Upper lobe of left lung (tissue), 6 donors: Measurements from ENCODE around the gene ZNF628. TPM values are rescaled to one million over a fixed set of nuclear protein-coding genes. Genes with fewer than 3 reads are reported as not detected.

Experiments used
- ATAC-seq, 2 donors: fragments of 200-7000 bp; cut with Tn5 transposase; one replicate each; pipeline ENCODE4 v1.9.1; 2022; ENCODE audit warnings: mild to moderate bottlenecking in 2 of 2, moderate library complexity in 2 of 2; ENCODE audit not compliant: low FRiP score in 2 of 2
- DNase-seq, 2 donors: peaks; one replicate each; pipeline ENCODE4 v3.0.0-alpha.2; 2019 to 2020
- H3K27ac ChIP-seq, 4 donors: fragments of 200-600 bp; sonication (generic); one replicate each; pipeline ENCODE4 v1.5.1; 2016 to 2019
- H3K27me3 ChIP-seq, 4 donors: fragments of 200-600 bp; sonication (generic); one replicate each; pipeline ENCODE4 v1.5.1; 2017 to 2019
- H3K36me3 ChIP-seq, 4 donors: fragments of 200-600 bp; sonication (generic); one replicate each; pipeline ENCODE4 v1.5.1; 2016 to 2019
- H3K4me1 ChIP-seq, 4 donors: fragments of 200-600 bp; sonication (generic); one replicate each; pipeline ENCODE4 v1.5.1; 2018 to 2019
- H3K4me3 ChIP-seq, 4 donors: fragments of 200-600 bp; sonication (generic); one replicate each; pipeline ENCODE4 v1.5.1; 2017 to 2019; ENCODE audit warnings: mild to moderate bottlenecking in 2 of 4, moderate library complexity in 1 of 4
- H3K9me3 ChIP-seq, 4 donors: fragments of 200-600 bp; sonication (generic); one replicate each; pipeline ENCODE4 v1.5.1; 2018 to 2019
- EP300 ChIP-seq, 4 donors: sonication (generic); formaldehyde crosslinking; IDR thresholded peaks; one replicate each; pipeline ENCODE4 v1.5.1; 2017; ENCODE audit warnings: antibody characterized with exemption in 4 of 4, control low read depth in 2 of 4
- POLR2A ChIP-seq, 4 donors: fragments of 450-650 bp; IDR thresholded peaks; one replicate each; pipeline ENCODE4 v1.5.1; 2016 to 2017; ENCODE audit warnings: antibody characterized with exemption in 4 of 4, mild to moderate bottlenecking in 2 of 4
- POLR2AphosphoS5 ChIP-seq, 2 donors: sonication (generic); formaldehyde crosslinking; IDR thresholded peaks; one replicate each; pipeline ENCODE4 v1.5.1; 2017; ENCODE audit warnings: antibody characterized with exemption in 2 of 2
- WGBS, 2 donors: methylation state at CpG; one replicate each; pipeline ENCODE4 v1.1.5; 2017 to 2018; 5-methylcytosine and 5-hydroxymethylcytosine counted together
- total RNA-seq, 6 donors: library from RNA; depleted of rRNA in 4 of 6; stranded (reverse); fragments of >200 nt in 4 of 6; gene quantifications; one replicate each; pipeline versions ENCODE4 v1.1.0 to v1.2.1, GENCODE V29; 2016 to 2021
- TF ChIP-seq, protein P1 (sequence below), 6 experiments: fragments of 450-650 bp in 4 of 6; fragments of 200-600 bp in 2 of 6; sonication (generic) in 2 of 6; IDR thresholded peaks; one replicate each; pipeline ENCODE4 v1.5.1; 2016 to 2019; ENCODE audit warnings: antibody characterized with exemption in 6 of 6
- donor health status: DM: no; HTN: no; CAD: no; lungs with moderate emphysema.
- donor health status: DM: no; HTN: yes; CAD: no; lungs with severe emphysema.

The ZNF628 gene
- total RNA-seq: 10 to 100 TPM in 5 of 6 donors, 1 to 10 TPM in 1; 9.9 to 32.1 (median 12.4) TPM

- 0 to 1% methylated on average over 12 to 53 of the region's 61 CpGs for WGBS, 2 donors
- Histone ChIP-seq H3K4me3 (peak within 1 kb of the TSS; percentile 50 to 89 (median 61)), H3K4me1 (peaks cover 15 to 24% (median 20%) of the 10 kb centered on the region in 4 donors), H3K27me3 (no peaks in the 10 kb centered on the region), H3K36me3 (peaks cover 0 to 5% (median 2%) of the 10 kb centered on the region in 4 donors), H3K9me3 (no peaks in the 10 kb centered on the region), H3K27ac (peak within 1 kb of the TSS; percentile 94 to 98 (median 96))
- TF ChIP-seq POLR2AphosphoS5 (IDR thresholded peaks at IDR 0.05): peak; percentile 78 to 92
- TF ChIP-seq, protein P1, sequence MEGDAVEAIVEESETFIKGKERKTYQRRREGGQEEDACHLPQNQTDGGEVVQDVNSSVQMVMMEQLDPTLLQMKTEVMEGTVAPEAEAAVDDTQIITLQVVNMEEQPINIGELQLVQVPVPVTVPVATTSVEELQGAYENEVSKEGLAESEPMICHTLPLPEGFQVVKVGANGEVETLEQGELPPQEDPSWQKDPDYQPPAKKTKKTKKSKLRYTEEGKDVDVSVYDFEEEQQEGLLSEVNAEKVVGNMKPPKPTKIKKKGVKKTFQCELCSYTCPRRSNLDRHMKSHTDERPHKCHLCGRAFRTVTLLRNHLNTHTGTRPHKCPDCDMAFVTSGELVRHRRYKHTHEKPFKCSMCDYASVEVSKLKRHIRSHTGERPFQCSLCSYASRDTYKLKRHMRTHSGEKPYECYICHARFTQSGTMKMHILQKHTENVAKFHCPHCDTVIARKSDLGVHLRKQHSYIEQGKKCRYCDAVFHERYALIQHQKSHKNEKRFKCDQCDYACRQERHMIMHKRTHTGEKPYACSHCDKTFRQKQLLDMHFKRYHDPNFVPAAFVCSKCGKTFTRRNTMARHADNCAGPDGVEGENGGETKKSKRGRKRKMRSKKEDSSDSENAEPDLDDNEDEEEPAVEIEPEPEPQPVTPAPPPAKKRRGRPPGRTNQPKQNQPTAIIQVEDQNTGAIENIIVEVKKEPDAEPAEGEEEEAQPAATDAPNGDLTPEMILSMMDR (IDR thresholded peaks at IDR 0.05): no peak
- peak in 2 of 4 donors; percentile 34 to 89 for TF ChIP-seq POLR2A (IDR thresholded peaks at IDR 0.05)
- peak; percentile 98 to 99 for DNase-seq
- peak; percentile 96 to 98 for ATAC-seq
Measured at GRCh38 chr19:55476100-55476775, at the start of gene ZNF628. Gene ZNF628 (plus strand): TSS chr19:55476617. CDS start chr19:55479911, 3,294 bp downstream.

DNA sequence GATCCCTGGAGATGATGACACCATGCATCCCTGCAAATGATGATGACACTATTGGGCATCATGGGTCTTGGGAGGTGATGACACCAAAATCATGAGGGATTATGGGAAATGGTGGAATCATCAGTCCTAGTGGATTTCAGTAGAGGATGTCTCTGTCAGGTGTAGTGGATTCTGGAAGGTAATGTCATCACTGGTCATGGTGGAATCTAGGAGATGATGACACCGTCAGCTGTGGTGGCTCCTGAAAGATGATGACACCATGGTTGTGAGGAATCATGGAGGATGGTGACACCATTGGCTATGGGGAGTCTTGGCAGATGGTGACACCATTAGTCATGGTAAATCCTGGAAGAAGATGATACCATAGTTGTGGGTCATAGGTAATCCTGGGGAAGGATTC, 45.2 kb upstream of the ZNF628 start:
- no peaks in the 10 kb centered on the region for H3K9me3 ChIP-seq
- H3K27ac ChIP-seq: no peak overlapping the region
- no peak for DNase-seq
- no peak for ATAC-seq
- peaks cover 0 to 29% (median 5%) of the 10 kb centered on the region in 4 donors for H3K27me3 ChIP-seq
- no peak for TF ChIP-seq POLR2AphosphoS5 (IDR thresholded peaks at IDR 0.05)
- TF ChIP-seq POLR2A (IDR thresholded peaks at IDR 0.05): no peak
- no peak for TF ChIP-seq EP300 (IDR thresholded peaks at IDR 0.05)
- TF ChIP-seq, protein P1 (IDR thresholded peaks at IDR 0.05): no peak
- no peaks in the 10 kb centered on the region for H3K36me3 ChIP-seq
- H3K4me1 ChIP-seq: no peaks in the 10 kb centered on the region
- WGBS, 2 donors: 100% methylated on average over 1 of the region's 1 CpG
- H3K4me3 ChIP-seq: no peak overlapping the region

DNA sequence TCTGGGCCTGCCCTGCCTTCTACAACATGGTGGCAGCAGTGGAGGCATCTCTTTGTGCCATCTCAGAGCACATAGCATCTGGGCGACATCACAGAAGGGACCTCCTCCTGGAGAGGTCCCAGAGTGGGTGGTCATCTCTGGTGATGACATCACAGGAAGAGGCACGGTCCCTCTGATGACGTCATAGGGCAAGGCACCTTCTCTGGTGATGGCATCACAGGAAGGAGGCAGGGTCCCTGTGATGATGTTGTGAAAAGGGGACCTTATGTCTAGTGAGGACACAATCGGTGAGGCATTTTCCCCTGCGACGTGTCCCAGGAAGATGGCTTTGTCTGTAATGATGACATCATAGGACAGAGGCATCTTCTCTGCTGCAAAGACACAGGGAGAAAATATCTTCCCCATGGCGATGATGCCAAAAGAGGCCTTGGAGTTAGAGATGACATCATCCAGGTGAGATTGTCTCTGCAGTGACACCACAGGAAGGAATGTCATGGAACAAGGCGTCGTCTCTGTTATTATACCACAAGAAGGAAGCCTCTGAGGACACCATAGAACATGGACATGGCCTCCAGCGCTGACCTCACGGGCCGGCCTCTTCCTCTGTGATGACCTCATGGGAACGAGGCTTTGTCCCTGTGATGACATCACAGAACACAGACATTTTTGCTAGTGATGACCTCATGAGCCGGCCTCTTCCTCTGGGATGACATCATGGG, 44.0 kb upstream of the ZNF628 start:
- ATAC-seq: no peak
- H3K27me3 ChIP-seq: peaks cover 0 to 29% (median 5%) of the 10 kb centered on the region in 4 donors
- no peak for DNase-seq
- WGBS, 2 donors: 88 to 93% methylated on average over 11 to 14 of the region's 14 CpGs
- H3K4me3 ChIP-seq: no peak overlapping the region
- H3K9me3 ChIP-seq: no peaks in the 10 kb centered on the region
- no peaks in the 10 kb centered on the region for H3K36me3 ChIP-seq
- H3K27ac ChIP-seq: no peak overlapping the region
- no peak for TF ChIP-seq EP300 (IDR thresholded peaks at IDR 0.05)
- no peaks in the 10 kb centered on the region for H3K4me1 ChIP-seq

DNA sequence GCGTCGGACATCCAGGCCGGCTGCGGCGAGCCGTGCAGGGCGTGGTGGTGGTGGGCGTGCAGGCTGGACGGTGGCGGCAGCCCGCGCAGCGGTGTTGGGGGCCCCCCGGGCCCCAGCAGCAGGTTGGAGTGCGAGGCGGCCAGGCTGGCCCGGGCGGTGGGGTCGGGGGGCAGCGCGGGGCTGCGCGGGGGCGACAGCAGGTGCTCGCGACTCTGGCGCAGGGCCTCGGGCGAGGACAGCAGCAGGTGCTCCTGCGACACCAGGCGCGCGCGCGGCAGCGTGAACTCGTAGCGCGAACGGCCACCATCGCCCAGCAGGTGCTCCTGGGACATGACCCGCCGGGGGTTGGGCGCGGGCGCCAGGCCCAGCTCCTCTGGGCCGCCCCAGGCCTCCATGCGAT, 43.1 kb upstream of the ZNF628 start:
- no peaks in the 10 kb centered on the region for H3K9me3 ChIP-seq
- H3K27ac ChIP-seq: no peak overlapping the region
- H3K27me3 ChIP-seq: peaks cover 0 to 34% (median 5%) of the 10 kb centered on the region in 4 donors
- DNase-seq (peak in 1 of 2 donors; percentile 75), ATAC-seq (no peak)
- TF ChIP-seq EP300 (IDR thresholded peaks at IDR 0.05) (no peak), POLR2AphosphoS5 (IDR thresholded peaks at IDR 0.05) (no peak), POLR2A (IDR thresholded peaks at IDR 0.05) (no peak)
- TF ChIP-seq, protein P1 (IDR thresholded peaks at IDR 0.05): no peak
- no peak overlapping the region for H3K4me3 ChIP-seq
- 10 to 19% methylated on average over 9 to 24 of the region's 48 CpGs for WGBS, 2 donors
- no peaks in the 10 kb centered on the region for H3K4me1 ChIP-seq
- no peaks in the 10 kb centered on the region for H3K36me3 ChIP-seq

DNA sequence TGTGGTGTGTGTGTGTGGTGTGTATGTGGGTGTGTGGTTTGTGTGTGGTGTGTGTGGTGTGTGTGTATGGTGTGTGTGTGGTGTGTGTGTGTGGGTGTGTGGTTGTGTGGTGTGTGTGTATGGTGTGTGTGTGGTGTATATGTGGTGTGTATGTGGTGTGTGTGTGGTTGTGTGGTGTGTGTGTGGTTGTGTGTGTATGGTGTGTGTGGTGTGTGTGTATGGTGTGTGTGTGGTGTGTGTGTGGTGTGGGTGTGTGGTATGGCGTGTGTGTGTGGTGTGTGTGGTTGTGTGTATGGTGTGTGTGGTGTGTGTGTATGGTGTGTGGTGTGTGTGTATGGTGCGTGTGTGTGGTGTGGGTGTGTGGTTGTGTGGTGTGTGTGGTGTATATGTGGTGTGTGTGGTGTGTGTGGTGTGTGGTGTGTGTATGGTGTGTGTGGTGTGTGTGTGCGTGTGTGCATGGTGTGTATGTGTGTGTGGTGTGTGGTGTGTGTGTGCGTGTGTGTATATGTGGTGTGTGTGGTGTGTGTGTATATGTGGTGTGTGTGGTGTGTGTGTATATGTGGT, 42.0 kb upstream of the ZNF628 start:
- Histone ChIP-seq H3K4me1 (no peaks in the 10 kb centered on the region), H3K27ac (no peak overlapping the region), H3K27me3 (peaks cover 0 to 40% (median 6%) of the 10 kb centered on the region in 4 donors), H3K36me3 (no peaks in the 10 kb centered on the region), H3K4me3 (no peak overlapping the region), H3K9me3 (no peaks in the 10 kb centered on the region)
- DNase-seq (no peak), ATAC-seq (no peak)
- TF ChIP-seq EP300 (IDR thresholded peaks at IDR 0.05): no peak
- TF ChIP-seq, protein P1 (IDR thresholded peaks at IDR 0.05): no peak
- TF ChIP-seq POLR2A (IDR thresholded peaks at IDR 0.05): no peak
- no peak for TF ChIP-seq POLR2AphosphoS5 (IDR thresholded peaks at IDR 0.05)
- 62 to 83% methylated on average over 4 of the region's 4 CpGs for WGBS, 2 donors
